HG02623 (cell line): ENCODE measurements around the gene RFX5.
"Not testable (repeated sequence)": the region's sequence is repeated elsewhere in the genome, so short reads cannot be mapped to it uniquely, and the experiment has no call there.

ENCODE experiments used
- ATAC-seq: cut with Tn5 transposase; IDR thresholded peaks from one replicate; pipeline ENCODE4 v1.9.1; 2021; ENCODE audit warnings: moderate library complexity; ENCODE audit not compliant: unreplicated experiment

Gene RFX5

GRCh38 chr1:151362308-151363155 is 15.5 kb upstream of the RFX5 start:
- ATAC-seq: no peak

GRCh38 chr1:151361883-151362282 is 14.8 kb upstream of the RFX5 start:
- no peak for ATAC-seq

GRCh38 chr1:151356696-151357095 is 9.6 kb upstream of the RFX5 start:
- no peak for ATAC-seq

- ATAC-seq: no peak
Measured at GRCh38 chr1:151352021-151352718, 5.1 kb upstream of the RFX5 start.

- ATAC-seq: not testable (repeated sequence)
Measured at GRCh38 chr1:151350323-151350722, 3.3 kb upstream of the RFX5 start.

GRCh38 chr1:151347523-151348246 is 633 bp upstream of the RFX5 start:
- no peak for ATAC-seq

GRCh38 chr1:151346082-151346768 is 827 bp downstream of the RFX5 start:
- ATAC-seq: no peak

- no peak for ATAC-seq
Measured at GRCh38 chr1:151344291-151344690, 2.8 kb downstream of the RFX5 start.

- no peak for ATAC-seq
Measured at GRCh38 chr1:151343587-151343986, 3.5 kb downstream of the RFX5 start.

- no peak for ATAC-seq
Measured at GRCh38 chr1:151342569-151342968, 4.5 kb downstream of the RFX5 start.

GRCh38 chr1:151342021-151342420 is 5.0 kb downstream of the RFX5 start:
- no peak for ATAC-seq

GRCh38 chr1:151340870-151341754 is 5.9 kb downstream of the RFX5 start:
- no peak for ATAC-seq

- ATAC-seq: no peak
Measured at GRCh38 chr1:151336556-151336955, 10.5 kb downstream of the RFX5 start.

- ATAC-seq: no peak
Measured at GRCh38 chr1:151334822-151335221, 12.2 kb downstream of the RFX5 start.

- ATAC-seq: peak; percentile 7
Measured at GRCh38 chr1:151327903-151328674, 19.0 kb downstream of the RFX5 start.

- peak; percentile 71 for ATAC-seq
Measured at GRCh38 chr1:151327223-151327902, 19.7 kb downstream of the RFX5 start, which contains the start of gene PI4KB. TSS of gene PI4KB (minus strand) at chr1:151327416. CDS start at chr1:151316481, 10,935 bp downstream.

- ATAC-seq: peak; percentile 47
Measured at GRCh38 chr1:151326619-151327222, 20.3 kb downstream of the RFX5 start.
